PC-3 (cell line): ENCODE measurements around the gene IDH3A.

Experiments used
- CTCF ChIP-seq: fragments of 300-600 bp; sonication (generic); conservative IDR thresholded peaks from 2 replicates; pipeline ENCODE4 v1.5.1; 2017; ENCODE audit warnings: antibody characterized with exemption, low read depth, mild to moderate bottlenecking, low read length
- EZH2 ChIP-seq: fragments of 300-600 bp; sonication (generic); IDR thresholded peaks from one replicate; pipeline ENCODE4 v1.6.1; 2017; ENCODE audit warnings: antibody characterized with exemption, mild to moderate bottlenecking, low read length; ENCODE audit not compliant: unreplicated experiment
- EZH2phosphoT487 ChIP-seq: fragments of 300-600 bp; sonication (generic); IDR thresholded peaks from 2 replicates; pipeline ENCODE4 v1.6.1; 2018; ENCODE audit warnings: mild to moderate bottlenecking, antibody characterized with exemption, low read length, borderline replicate concordance

DNA sequence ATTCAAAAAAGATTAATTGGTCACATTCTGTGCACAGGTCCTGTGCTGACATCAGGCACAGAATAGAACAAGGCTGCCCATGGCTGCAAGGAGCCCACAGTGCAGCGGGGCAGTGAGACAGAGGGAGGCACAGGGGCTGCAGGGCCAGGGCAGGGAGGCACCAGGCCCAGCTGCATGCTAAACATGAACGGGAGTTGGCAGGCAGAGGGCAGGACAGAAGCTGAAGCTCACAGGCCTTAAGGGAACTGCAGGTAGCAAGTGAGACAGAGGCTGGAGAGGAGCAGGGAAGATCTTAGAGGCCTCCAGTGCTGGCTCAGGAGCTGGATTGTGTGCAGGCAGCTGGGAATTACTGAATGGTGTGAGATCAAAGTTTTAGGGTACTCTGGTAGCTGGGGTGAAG, 26.2 kb downstream of the IDH3A start:
- TF ChIP-seq CTCF, result no peak
- no peak for TF ChIP-seq EZH2phosphoT487
- TF ChIP-seq EZH2, result no peak
